PC-9 (cell line): ENCODE results near the gene OSBPL8. TPM values are rescaled to one million over a fixed set of nuclear protein-coding genes. Genes with fewer than 3 reads are reported as not detected.

Source experiments
- BruUV-seq: library from RNA; stranded (reverse); fragments of 400-500 nt; replicated peaks from 2 replicates; lab custom pipeline; 2021; lab: Mats Ljungman, UMichigan
- CTCF ChIA-PET: fragments of 300-600 bp; sonication (Branson Sonifier 250); formaldehyde crosslinking; loops from one replicate; lab custom pipeline; 2022; ENCODE audit warnings: antibody characterized with exemption; lab: Charles Lee
- POLR2A ChIA-PET: fragments of 300-600 bp; sonication (Branson Sonifier 250); formaldehyde crosslinking; loops from one replicate; lab custom pipeline; 2022; ENCODE audit warnings: antibody characterized with exemption; ENCODE audit not compliant: unreplicated experiment; lab: Charles Lee
- DNase-seq, 2 experiments: peaks; one replicate each; pipeline versions ENCODE4 v3.0.0 to v3.0.0-alpha.2; 2015 to 2022; ENCODE audit warnings: mixed read lengths in 1 of 2
- H2AFZ ChIP-seq: fragments of 200-600 bp; sonication (generic); 2 replicates; pipeline ENCODE4 v1.8.1; 2017; ENCODE audit warnings: antibody characterized with exemption
- H3F3A ChIP-seq: fragments of 200-600 bp; sonication (generic); 2 replicates; pipeline ENCODE4 v1.8.1; 2017; ENCODE audit warnings: antibody characterized with exemption, mild to moderate bottlenecking, low read depth; ENCODE audit not compliant: insufficient read depth
- H3K27ac ChIP-seq: fragments of 200-600 bp; sonication (generic); 2 replicates; pipeline ENCODE4 v1.6.1; 2016; ENCODE audit warnings: mixed run types
- H3K27me3 ChIP-seq: fragments of 200-600 bp; sonication (generic); 2 replicates; pipeline ENCODE4 v1.6.1; 2016; ENCODE audit warnings: low read depth, mixed run types; ENCODE audit not compliant: insufficient read depth
- H3K36me3 ChIP-seq: fragments of 200-600 bp; sonication (generic); 2 replicates; pipeline ENCODE4 v1.6.1; 2016; ENCODE audit warnings: low read depth, mixed run types
- H3K4me1 ChIP-seq: fragments of 200-600 bp; sonication (generic); replicated peaks from 2 replicates; pipeline ENCODE4 v1.6.1; 2016; ENCODE audit warnings: mixed run types; ENCODE audit not compliant: insufficient read depth
- H3K4me2 ChIP-seq: fragments of 200-600 bp; sonication (generic); 2 replicates; pipeline ENCODE4 v1.6.1; 2017; ENCODE audit warnings: mixed run types
- H3K4me3 ChIP-seq: fragments of 200-600 bp; sonication (generic); 2 replicates; pipeline ENCODE4 v1.6.1; 2016; ENCODE audit warnings: mixed run types
- H3K79me2 ChIP-seq: fragments of 200-600 bp; sonication (generic); 2 replicates; pipeline ENCODE4 v1.6.1; 2017; ENCODE audit warnings: low read depth, mixed run types
- H3K9me2 ChIP-seq: fragments of 200-600 bp; sonication (generic); 2 replicates; pipeline ENCODE4 v1.8.1; 2017; ENCODE audit warnings: mild to moderate bottlenecking; ENCODE audit not compliant: insufficient read depth
- H3K9me3 ChIP-seq: fragments of 200-600 bp; sonication (generic); 2 replicates; pipeline ENCODE4 v1.8.1; 2016; ENCODE audit warnings: low read depth; ENCODE audit not compliant: insufficient read depth
- H4K20me1 ChIP-seq: fragments of 200-600 bp; sonication (generic); 2 replicates; pipeline ENCODE4 v1.8.1; 2017; ENCODE audit not compliant: insufficient read depth
- EZH2 ChIP-seq: fragments of 200-600 bp; sonication (generic); IDR thresholded peaks from 2 replicates; pipeline ENCODE4 v1.8.0; 2017; ENCODE audit warnings: antibody characterized with exemption, low read depth
- intact Hi-C: fragments of 100-400 bp; cut with micrococcal nuclease; formaldehyde crosslinking; loops from one replicate; pipeline ENCODE4 v1.10.0; 2022; ENCODE audit not compliant: unreplicated experiment
- total RNA-seq: library from RNA; stranded (reverse); gene quantifications from 2 replicates; pipeline ENCODE4 v1.2.3, GENCODE V29; 2021
- TF ChIP-seq, protein P1 (sequence below): fragments of 200-600 bp; sonication (generic); conservative IDR thresholded peaks from 2 replicates; pipeline ENCODE4 v1.6.1; 2017; ENCODE audit warnings: mixed run types, antibody characterized with exemption, mild to moderate bottlenecking, moderate library complexity

The OSBPL8 gene
- total RNA-seq, 1 experiment from 2014 or later: 53.2 TPM

DNA sequence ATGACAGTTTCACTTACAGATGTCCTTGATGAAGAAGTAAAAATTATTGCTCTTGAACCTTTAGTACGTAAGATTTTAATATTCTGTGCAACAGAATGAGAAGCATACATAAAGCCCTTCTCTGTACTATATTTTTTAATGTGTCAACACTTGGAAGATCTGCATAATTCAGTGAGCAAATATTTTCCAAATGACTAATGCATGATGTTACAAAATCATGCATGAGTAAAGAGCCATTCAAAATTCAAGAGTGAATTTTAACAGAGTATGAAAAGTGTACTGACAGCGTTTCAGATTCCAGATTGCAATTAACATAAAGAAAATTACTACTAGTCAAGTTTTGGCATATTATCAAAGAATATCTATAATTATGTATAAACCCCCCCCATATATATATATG is 110.0 kb downstream of the OSBPL8 start:
- TF ChIP-seq, protein P1, sequence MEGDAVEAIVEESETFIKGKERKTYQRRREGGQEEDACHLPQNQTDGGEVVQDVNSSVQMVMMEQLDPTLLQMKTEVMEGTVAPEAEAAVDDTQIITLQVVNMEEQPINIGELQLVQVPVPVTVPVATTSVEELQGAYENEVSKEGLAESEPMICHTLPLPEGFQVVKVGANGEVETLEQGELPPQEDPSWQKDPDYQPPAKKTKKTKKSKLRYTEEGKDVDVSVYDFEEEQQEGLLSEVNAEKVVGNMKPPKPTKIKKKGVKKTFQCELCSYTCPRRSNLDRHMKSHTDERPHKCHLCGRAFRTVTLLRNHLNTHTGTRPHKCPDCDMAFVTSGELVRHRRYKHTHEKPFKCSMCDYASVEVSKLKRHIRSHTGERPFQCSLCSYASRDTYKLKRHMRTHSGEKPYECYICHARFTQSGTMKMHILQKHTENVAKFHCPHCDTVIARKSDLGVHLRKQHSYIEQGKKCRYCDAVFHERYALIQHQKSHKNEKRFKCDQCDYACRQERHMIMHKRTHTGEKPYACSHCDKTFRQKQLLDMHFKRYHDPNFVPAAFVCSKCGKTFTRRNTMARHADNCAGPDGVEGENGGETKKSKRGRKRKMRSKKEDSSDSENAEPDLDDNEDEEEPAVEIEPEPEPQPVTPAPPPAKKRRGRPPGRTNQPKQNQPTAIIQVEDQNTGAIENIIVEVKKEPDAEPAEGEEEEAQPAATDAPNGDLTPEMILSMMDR: no peak
- no peak for TF ChIP-seq EZH2
- BruUV-seq: no TSS peak
- no peaks in the 10 kb centered on the region for H4K20me1 ChIP-seq
- no peaks in the 10 kb centered on the region; the same call in 1 of the 2 replicates for H3K9me2 ChIP-seq
- no peak overlapping the region for H3K4me2 ChIP-seq
- CTCF ChIA-PET: no interaction called here
- POLR2A ChIA-PET: no interaction called here
- no peaks in the 10 kb centered on the region; the same call in 1 of the 2 replicates for H3K79me2 ChIP-seq
- intact Hi-C loops: no loop called here
- H3K27ac ChIP-seq: no peak overlapping the region
- peaks cover 6% of the 10 kb centered on the region for H3K9me3 ChIP-seq
- DNase-seq: no peak
- no peaks in the 10 kb centered on the region for H3K27me3 ChIP-seq
- H3K36me3 ChIP-seq: no peaks in the 10 kb centered on the region
- no peaks in the 10 kb centered on the region for H3K4me1 ChIP-seq
- no peak overlapping the region for H2AFZ ChIP-seq
- no peaks in the 10 kb centered on the region; the same call in 1 of the 2 replicates for H3F3A ChIP-seq
- no peak overlapping the region for H3K4me3 ChIP-seq

DNA sequence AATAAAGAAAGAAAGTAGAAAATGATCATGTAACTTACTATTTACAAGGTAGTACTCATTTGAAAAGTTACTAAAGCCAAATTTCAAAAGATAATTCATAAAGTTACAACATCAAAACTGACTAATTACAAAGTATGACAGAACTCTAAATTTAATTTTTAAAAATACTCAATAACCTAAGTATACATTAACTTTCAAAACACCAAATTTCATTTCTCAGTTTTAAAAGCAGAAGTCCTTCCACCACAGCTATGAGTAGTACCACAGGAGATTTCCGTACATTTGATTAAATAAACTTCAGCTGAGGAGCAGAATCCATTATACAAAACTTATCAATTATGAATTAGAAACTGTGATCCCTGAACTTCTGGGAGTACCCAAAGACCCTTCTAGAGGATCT is 110.6 kb downstream of the OSBPL8 start:
- H2AFZ ChIP-seq: no peak overlapping the region
- no peaks in the 10 kb centered on the region for H4K20me1 ChIP-seq
- no peaks in the 10 kb centered on the region; the same call in 1 of the 2 replicates for H3F3A ChIP-seq
- no peak overlapping the region for H3K4me2 ChIP-seq
- H3K4me3 ChIP-seq: no peak overlapping the region
- no peaks in the 10 kb centered on the region; the same call in 1 of the 2 replicates for H3K9me2 ChIP-seq
- intact Hi-C loops: no loop called here
- ChIA-PET CTCF (no interaction called here), POLR2A (no interaction called here)
- TF ChIP-seq, protein P1: no peak
- no peak for TF ChIP-seq EZH2
- no TSS peak for BruUV-seq
- no peak for DNase-seq
- H3K27ac ChIP-seq: no peak overlapping the region
- H3K79me2 ChIP-seq: no peaks in the 10 kb centered on the region
- no peaks in the 10 kb centered on the region for H3K36me3 ChIP-seq
- H3K9me3 ChIP-seq: peaks cover 6% of the 10 kb centered on the region
- H3K4me1 ChIP-seq: no peaks in the 10 kb centered on the region
- no peaks in the 10 kb centered on the region for H3K27me3 ChIP-seq

DNA sequence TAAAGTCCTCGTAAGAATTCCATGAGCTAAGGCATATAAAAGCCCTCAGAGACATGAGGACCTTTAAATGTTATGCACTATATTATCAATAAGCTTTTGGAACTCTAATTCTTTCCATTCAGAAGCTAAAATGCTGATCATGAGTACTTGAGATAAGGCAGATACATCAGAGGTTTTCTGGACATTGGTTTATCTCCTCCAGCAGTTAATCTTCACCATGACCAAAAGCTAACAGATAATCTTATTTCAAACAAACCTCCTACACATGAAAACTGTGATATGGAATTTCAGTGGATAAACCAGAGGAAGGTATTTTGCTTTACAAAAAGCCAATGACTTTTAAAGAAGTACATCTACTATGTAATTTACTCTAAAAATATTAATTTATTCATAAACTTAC is 113.5 kb downstream of the OSBPL8 start:
- Histone ChIP-seq H3K27ac (no peak overlapping the region), H3K4me1 (no peaks in the 10 kb centered on the region), H3K79me2 (no peaks in the 10 kb centered on the region), H3K36me3 (no peaks in the 10 kb centered on the region), H3K4me3 (no peak overlapping the region), H3K9me2 (no peaks in the 10 kb centered on the region), H2AFZ (no peak overlapping the region), H3K27me3 (no peaks in the 10 kb centered on the region), H3F3A (no peaks in the 10 kb centered on the region; the same call in 1 of the 2 replicates), H4K20me1 (no peaks in the 10 kb centered on the region), H3K9me3 (peaks cover under 1% of the 10 kb centered on the region; the same call in 1 of the 2 replicates), H3K4me2 (no peak overlapping the region)
- ChIA-PET POLR2A (no interaction called here), CTCF (no interaction called here)
- DNase-seq: no peak
- intact Hi-C loops: no loop called here
- no peak for TF ChIP-seq EZH2
- TF ChIP-seq, protein P1: no peak
- BruUV-seq: no TSS peak
